Loucy (cell line): ENCODE results near the gene SLC48A1.

Source experiments
- H2AFZ ChIP-seq: fragments of 200-600 bp; sonication (generic); 2 replicates; pipeline ENCODE4 v1.6.0; 2016; ENCODE audit warnings: antibody characterized with exemption, mild to moderate bottlenecking, low read length, moderate library complexity
- H3F3A ChIP-seq: fragments of 200-600 bp; 2 replicates; pipeline ENCODE4 v1.6.0; 2016; ENCODE audit warnings: antibody characterized with exemption, low read depth, mild to moderate bottlenecking
- H3K27me3 ChIP-seq: fragments of 200-600 bp; sonication (generic); 2 replicates; pipeline ENCODE4 v1.6.1; 2014; ENCODE audit warnings: low read length, mild to moderate bottlenecking; ENCODE audit not compliant: insufficient read depth, poor library complexity, severe bottlenecking
- H3K36me3 ChIP-seq: fragments of 200-600 bp; sonication (generic); 2 replicates; pipeline ENCODE4 v1.6.1; 2016; ENCODE audit warnings: low read length; ENCODE audit not compliant: insufficient read depth
- H3K4me1 ChIP-seq: fragments of 200-600 bp; sonication (generic); 2 replicates; pipeline ENCODE4 v1.5.1; 2014; ENCODE audit warnings: low read length, mild to moderate bottlenecking; ENCODE audit not compliant: insufficient read depth, poor library complexity, severe bottlenecking
- H3K4me2 ChIP-seq: fragments of 200-600 bp; sonication (generic); 2 replicates; pipeline ENCODE4 v1.6.0; 2014; ENCODE audit warnings: antibody characterized with exemption, low read length, low read depth, mild to moderate bottlenecking; ENCODE audit not compliant: poor library complexity, severe bottlenecking
- H3K4me3 ChIP-seq: fragments of 200-600 bp; sonication (generic); 2 replicates; pipeline ENCODE4 v1.5.1; 2014; ENCODE audit warnings: low read length, mild to moderate bottlenecking, mixed read lengths; ENCODE audit not compliant: poor library complexity, severe bottlenecking
- H3K79me2 ChIP-seq: fragments of 200-600 bp; sonication (generic); 2 replicates; pipeline ENCODE4 v1.6.1; 2014; ENCODE audit warnings: low read length; ENCODE audit not compliant: insufficient read depth
- H3K9ac ChIP-seq: fragments of 200-600 bp; sonication (generic); 2 replicates; pipeline ENCODE4 v1.6.0; 2014; ENCODE audit warnings: mild to moderate bottlenecking, low read depth, low read length, moderate library complexity; ENCODE audit not compliant: poor library complexity, severe bottlenecking
- H3K9me2 ChIP-seq: fragments of 200-600 bp; sonication (generic); replicated peaks from 2 replicates; pipeline ENCODE4 v1.6.1; 2016; ENCODE audit warnings: low read depth, low read length, mixed read lengths
- H3K9me3 ChIP-seq: fragments of 200-600 bp; sonication (generic); 2 replicates; pipeline ENCODE4 v1.6.1; 2014; ENCODE audit warnings: mild to moderate bottlenecking, antibody characterized with exemption, low read length, low read depth; ENCODE audit not compliant: insufficient read depth
- H4K20me1 ChIP-seq: fragments of 200-600 bp; sonication (generic); 2 replicates; pipeline ENCODE4 v1.6.0; 2014; ENCODE audit warnings: antibody characterized with exemption, low read length, mild to moderate bottlenecking; ENCODE audit not compliant: insufficient read depth, poor library complexity, severe bottlenecking
- EZH2phosphoT487 ChIP-seq: fragments of 200-600 bp; IDR thresholded peaks from 2 replicates; pipeline ENCODE4 v1.6.1; 2018; ENCODE audit warnings: antibody characterized with exemption, mild to moderate bottlenecking, moderate library complexity, borderline replicate concordance
- TF ChIP-seq, protein P1 (sequence below): fragments of 200-600 bp; sonication (generic); conservative IDR thresholded peaks from 2 replicates; pipeline ENCODE4 v1.5.1; 2014; ENCODE audit warnings: mild to moderate bottlenecking, antibody characterized with exemption, low read length

The SLC48A1 gene

GRCh38 chr12:47752121-47752520 is 20.9 kb upstream of the SLC48A1 start:
- H3K9me3 ChIP-seq: no peaks in the 10 kb centered on the region
- no peak overlapping the region for H3K4me3 ChIP-seq
- TF ChIP-seq, protein P1, sequence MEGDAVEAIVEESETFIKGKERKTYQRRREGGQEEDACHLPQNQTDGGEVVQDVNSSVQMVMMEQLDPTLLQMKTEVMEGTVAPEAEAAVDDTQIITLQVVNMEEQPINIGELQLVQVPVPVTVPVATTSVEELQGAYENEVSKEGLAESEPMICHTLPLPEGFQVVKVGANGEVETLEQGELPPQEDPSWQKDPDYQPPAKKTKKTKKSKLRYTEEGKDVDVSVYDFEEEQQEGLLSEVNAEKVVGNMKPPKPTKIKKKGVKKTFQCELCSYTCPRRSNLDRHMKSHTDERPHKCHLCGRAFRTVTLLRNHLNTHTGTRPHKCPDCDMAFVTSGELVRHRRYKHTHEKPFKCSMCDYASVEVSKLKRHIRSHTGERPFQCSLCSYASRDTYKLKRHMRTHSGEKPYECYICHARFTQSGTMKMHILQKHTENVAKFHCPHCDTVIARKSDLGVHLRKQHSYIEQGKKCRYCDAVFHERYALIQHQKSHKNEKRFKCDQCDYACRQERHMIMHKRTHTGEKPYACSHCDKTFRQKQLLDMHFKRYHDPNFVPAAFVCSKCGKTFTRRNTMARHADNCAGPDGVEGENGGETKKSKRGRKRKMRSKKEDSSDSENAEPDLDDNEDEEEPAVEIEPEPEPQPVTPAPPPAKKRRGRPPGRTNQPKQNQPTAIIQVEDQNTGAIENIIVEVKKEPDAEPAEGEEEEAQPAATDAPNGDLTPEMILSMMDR: no peak
- TF ChIP-seq EZH2phosphoT487: no peak
- H3K27me3 ChIP-seq: no peaks in the 10 kb centered on the region
- no peaks in the 10 kb centered on the region for H3K9me2 ChIP-seq
- no peaks in the 10 kb centered on the region for H4K20me1 ChIP-seq
- no peak overlapping the region for H3K4me2 ChIP-seq
- H3K4me1 ChIP-seq: peaks cover 46% of the 10 kb centered on the region
- H3F3A ChIP-seq: no peaks in the 10 kb centered on the region
- H3K9ac ChIP-seq: no peak overlapping the region
- H3K36me3 ChIP-seq: no peaks in the 10 kb centered on the region; the same call in 1 of the 2 replicates
- peaks cover 23% of the 10 kb centered on the region; the same call in 1 of the 2 replicates for H3K79me2 ChIP-seq
- no peak overlapping the region for H2AFZ ChIP-seq

GRCh38 chr12:47752552-47752951 is 20.5 kb upstream of the SLC48A1 start:
- TF ChIP-seq EZH2phosphoT487: no peak
- TF ChIP-seq, protein P1: no peak
- peak overlapping the region; percentile 66 for H3K4me3 ChIP-seq
- H3K9me2 ChIP-seq: no peaks in the 10 kb centered on the region
- H3K4me2 ChIP-seq: peak overlapping the region; percentile 74
- peaks cover 50% of the 10 kb centered on the region for H3K4me1 ChIP-seq
- H2AFZ ChIP-seq: no peak overlapping the region
- no peaks in the 10 kb centered on the region; the same call in 1 of the 2 replicates for H3K36me3 ChIP-seq
- H3K9ac ChIP-seq: peak overlapping the region; percentile 67
- H4K20me1 ChIP-seq: no peaks in the 10 kb centered on the region
- peaks cover 28% of the 10 kb centered on the region for H3K79me2 ChIP-seq
- no peaks in the 10 kb centered on the region for H3K9me3 ChIP-seq
- no peaks in the 10 kb centered on the region for H3K27me3 ChIP-seq
- no peaks in the 10 kb centered on the region for H3F3A ChIP-seq

DNA sequence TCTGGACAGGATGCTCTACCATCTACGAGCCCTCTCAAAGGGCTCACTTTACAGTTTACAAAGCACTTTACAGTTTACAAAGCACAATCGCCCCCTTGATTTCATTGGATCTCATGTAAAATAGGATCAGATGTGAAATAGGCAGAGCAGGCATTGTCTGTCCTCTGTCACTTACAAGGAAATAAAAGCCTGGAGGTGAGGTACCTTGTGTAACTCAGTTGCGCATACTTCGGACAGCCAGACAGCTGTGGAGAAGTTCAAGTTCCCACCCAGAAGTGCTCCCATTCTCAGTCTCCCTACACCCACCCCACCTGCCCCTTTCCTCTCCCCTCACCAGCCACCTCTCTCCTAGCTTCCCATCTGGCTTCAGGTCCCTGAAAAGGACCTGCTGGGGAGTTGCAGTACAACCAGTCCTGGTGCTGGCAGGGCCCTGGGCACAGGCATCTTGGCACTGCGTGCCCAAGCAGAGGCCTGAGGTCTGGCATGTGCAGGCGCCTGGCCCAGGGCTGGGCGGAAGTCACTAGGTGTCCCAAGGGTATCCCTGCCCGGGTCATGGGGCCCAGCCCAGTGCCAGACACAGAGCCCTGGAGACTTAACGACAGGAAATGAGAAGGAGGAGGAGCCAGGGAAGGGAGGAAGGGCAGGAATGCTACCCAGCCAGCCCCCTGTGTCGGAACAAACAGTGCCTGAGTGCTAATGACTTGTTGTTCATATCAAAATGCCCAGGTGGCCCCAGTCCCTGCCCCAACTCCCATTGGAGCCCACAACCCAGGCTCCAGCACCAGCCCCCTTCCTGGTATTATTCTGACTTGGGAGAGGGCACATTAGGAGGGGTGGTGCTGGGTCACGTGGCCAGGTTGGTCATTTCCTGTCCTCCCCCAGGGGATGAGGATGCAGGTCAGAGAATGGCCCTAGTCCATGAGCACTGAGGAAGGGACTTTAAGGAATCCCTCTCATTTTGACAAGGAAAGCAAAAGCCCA is 19.7 kb upstream of the SLC48A1 start:
- Histone ChIP-seq H2AFZ (no peak overlapping the region), H3K27me3 (no peaks in the 10 kb centered on the region), H3F3A (no peaks in the 10 kb centered on the region), H3K4me3 (peak overlapping the region; percentile 66), H3K79me2 (peaks cover 35% of the 10 kb centered on the region), H3K9me3 (no peaks in the 10 kb centered on the region), H3K4me1 (peaks cover 57% of the 10 kb centered on the region), H3K9me2 (no peaks in the 10 kb centered on the region), H3K4me2 (peak overlapping the region; percentile 74), H3K36me3 (no peaks in the 10 kb centered on the region; the same call in 1 of the 2 replicates), H3K9ac (peak overlapping the region; percentile 67), H4K20me1 (no peaks in the 10 kb centered on the region)
- TF ChIP-seq, protein P1: no peak
- no peak for TF ChIP-seq EZH2phosphoT487
